Measurements from ENCODE around the gene CMTM4. TPM values are rescaled to one million over a fixed set of nuclear protein-coding genes. Genes with fewer than 3 reads are reported as not detected.
A peak's percentile ranks its signal among the peaks of the same experiment; 100 is the strongest.

The CMTM4 gene
- total RNA-seq, 6 experiments from 2014 or later, result 5.1 to 14.8 (median 8.0) TPM

- Histone ChIP-seq H3K4me3 (no peak overlapping the region), H3K27me3 (no peaks in the 10 kb centered on the region), H3K9me3 (no peaks in the 10 kb centered on the region), H3K4me1 (peaks cover 0 to 17% (median 7%) of the 10 kb centered on the region in 4 donors), H3K36me3 (no peaks in the 10 kb centered on the region), H3K27ac (peak overlapping the region in 2 of 3 donors; percentile 34 to 44)
- 32% methylated on average over 4 of the region's 4 CpGs for WGBS (ENCODE audit: insufficient coverage, low coverage, low lambda C conversion rate, missing lambda C conversion rate)
- DNase-seq, result no peak
- TF ChIP-seq, protein P1, sequence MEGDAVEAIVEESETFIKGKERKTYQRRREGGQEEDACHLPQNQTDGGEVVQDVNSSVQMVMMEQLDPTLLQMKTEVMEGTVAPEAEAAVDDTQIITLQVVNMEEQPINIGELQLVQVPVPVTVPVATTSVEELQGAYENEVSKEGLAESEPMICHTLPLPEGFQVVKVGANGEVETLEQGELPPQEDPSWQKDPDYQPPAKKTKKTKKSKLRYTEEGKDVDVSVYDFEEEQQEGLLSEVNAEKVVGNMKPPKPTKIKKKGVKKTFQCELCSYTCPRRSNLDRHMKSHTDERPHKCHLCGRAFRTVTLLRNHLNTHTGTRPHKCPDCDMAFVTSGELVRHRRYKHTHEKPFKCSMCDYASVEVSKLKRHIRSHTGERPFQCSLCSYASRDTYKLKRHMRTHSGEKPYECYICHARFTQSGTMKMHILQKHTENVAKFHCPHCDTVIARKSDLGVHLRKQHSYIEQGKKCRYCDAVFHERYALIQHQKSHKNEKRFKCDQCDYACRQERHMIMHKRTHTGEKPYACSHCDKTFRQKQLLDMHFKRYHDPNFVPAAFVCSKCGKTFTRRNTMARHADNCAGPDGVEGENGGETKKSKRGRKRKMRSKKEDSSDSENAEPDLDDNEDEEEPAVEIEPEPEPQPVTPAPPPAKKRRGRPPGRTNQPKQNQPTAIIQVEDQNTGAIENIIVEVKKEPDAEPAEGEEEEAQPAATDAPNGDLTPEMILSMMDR (IDR thresholded peaks at IDR 0.05), result no peak
- no peak for TF ChIP-seq POLR2A (IDR thresholded peaks at IDR 0.05)
- intact Hi-C loops (cut with DNase I), result no loop called here
- peak in 1 of 4 donors; percentile 11 for ATAC-seq
Observed at GRCh38 chr16:66661210-66661560, 35.4 kb downstream of the CMTM4 start.

DNA sequence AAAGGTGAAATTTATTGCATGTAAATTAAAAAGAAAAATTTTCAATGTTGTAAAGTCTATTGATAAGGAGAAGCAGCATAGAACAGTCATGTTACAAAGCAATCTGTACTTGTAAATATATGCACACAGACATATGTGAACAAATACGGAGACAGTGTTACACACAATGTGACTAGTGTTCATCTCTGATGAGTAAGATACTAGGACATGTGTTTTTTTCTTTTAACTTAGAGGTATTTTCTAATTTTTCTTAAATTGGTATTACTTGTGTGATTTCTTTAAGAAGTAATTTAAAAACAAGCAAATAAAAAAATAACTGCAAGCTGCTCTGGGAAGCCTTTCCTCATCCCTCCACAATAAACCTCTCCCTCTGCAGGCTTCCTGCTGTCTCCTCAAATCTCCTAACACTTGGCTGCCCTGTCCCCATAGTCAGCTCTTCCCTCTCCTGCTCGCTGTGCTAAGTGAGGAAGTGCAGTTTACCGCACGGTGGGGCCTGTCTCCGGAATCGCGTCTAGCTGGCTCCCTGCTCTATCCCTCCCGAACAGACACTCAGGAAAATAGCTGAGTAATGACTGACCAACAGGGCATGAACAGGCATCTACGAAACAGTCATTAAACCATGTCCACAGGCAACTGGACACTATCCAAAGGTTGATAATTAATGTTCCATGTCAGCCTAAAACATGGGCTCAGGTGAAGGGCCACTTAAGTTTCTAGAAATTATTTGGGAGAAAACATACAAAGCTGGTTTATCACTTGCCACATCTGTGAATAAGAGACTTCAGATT, 35.9 kb downstream of the CMTM4 start:
- ATAC-seq (peak; percentile 94 to 98 (median 98)), DNase-seq (peak; percentile 65 to 73 (median 73))
- Histone ChIP-seq H3K9me3 (no peaks in the 10 kb centered on the region), H3K4me1 (peaks cover 0 to 17% (median 7%) of the 10 kb centered on the region in 4 donors), H3K27ac (peak overlapping the region in 2 of 3 donors; percentile 34 to 44), H3K4me3 (no peak overlapping the region), H3K27me3 (no peaks in the 10 kb centered on the region), H3K36me3 (no peaks in the 10 kb centered on the region)
- intact Hi-C loops (cut with DNase I), result no loop called here
- TF ChIP-seq, protein P1 (IDR thresholded peaks at IDR 0.05), result peak in 3 of 4 donors; percentile 23 to 34 (median 24)
- no peak for TF ChIP-seq POLR2A (IDR thresholded peaks at IDR 0.05)
- WGBS (ENCODE audit: insufficient coverage, low coverage, low lambda C conversion rate, missing lambda C conversion rate), result 3% methylated on average over 9 of the region's 9 CpGs

GRCh38 chr16:66658860-66659190, 37.7 kb downstream of the CMTM4 start:
- 100% methylated on average over 2 of the region's 5 CpGs for WGBS (ENCODE audit: insufficient coverage, low coverage, low lambda C conversion rate, missing lambda C conversion rate)
- peaks cover 0 to 22% (median 11%) of the 10 kb centered on the region in 4 donors for H3K4me1 ChIP-seq

GRCh38 chr16:66658143-66658859, 38.2 kb downstream of the CMTM4 start:
- H3K4me3 ChIP-seq, result no peak overlapping the region
- DNase-seq (no peak), ATAC-seq (no peak)
- WGBS (ENCODE audit: insufficient coverage, low coverage, low lambda C conversion rate, missing lambda C conversion rate), result 74% methylated on average over 6 of the region's 6 CpGs
- peaks cover 0 to 28% (median 12%) of the 10 kb centered on the region in 4 donors for H3K4me1 ChIP-seq
- H3K27ac ChIP-seq, result no peak overlapping the region
- H3K9me3 ChIP-seq, result no peaks in the 10 kb centered on the region
- TF ChIP-seq, protein P1 (IDR thresholded peaks at IDR 0.05), result no peak
- no peak for TF ChIP-seq POLR2A (IDR thresholded peaks at IDR 0.05)
- no peaks in the 10 kb centered on the region for H3K36me3 ChIP-seq
- no peaks in the 10 kb centered on the region for H3K27me3 ChIP-seq
- intact Hi-C loops (cut with DNase I), result no loop called here

More at GRCh38 chr16:66658860-66659190, 37.7 kb downstream of the CMTM4 start:
- Histone ChIP-seq H3K27ac (no peak overlapping the region), H3K4me3 (no peak overlapping the region), H3K36me3 (no peaks in the 10 kb centered on the region), H3K27me3 (no peaks in the 10 kb centered on the region), H3K9me3 (no peaks in the 10 kb centered on the region)
- TF ChIP-seq POLR2A (IDR thresholded peaks at IDR 0.05), result no peak
- TF ChIP-seq, protein P1 (IDR thresholded peaks at IDR 0.05), result no peak
- DNase-seq (no peak), ATAC-seq (no peak)
- intact Hi-C loops (cut with DNase I), result no loop called here
